HFFc6 (cell line): Measurements from ENCODE around the gene SPEG. TPM values are rescaled to one million over a fixed set of nuclear protein-coding genes. Genes with fewer than 3 reads are reported as not detected.

Source experiments
- DNase-seq: peaks from one replicate; pipeline ENCODE4 v3.0.0-alpha.2; 2018
- H3K27ac Mint-ChIP-seq: 2 replicates; pipeline ENCODE4 v1.8.0; 2020; ENCODE audit warnings: mild to moderate bottlenecking, mixed read lengths
- H3K27me3 Mint-ChIP-seq: 2 replicates; pipeline ENCODE4 v1.8.0; 2021; ENCODE audit warnings: mild to moderate bottlenecking, moderate library complexity, mixed read lengths; ENCODE audit not compliant: insufficient read depth
- H3K36me3 Mint-ChIP-seq: 2 replicates; pipeline ENCODE4 v1.8.0; 2021; ENCODE audit warnings: low read depth, mixed read lengths
- H3K4me1 Mint-ChIP-seq: 2 replicates; pipeline ENCODE4 v1.8.0; 2020; ENCODE audit warnings: low read depth, mixed read lengths
- H3K4me3 Mint-ChIP-seq: 2 replicates; pipeline ENCODE4 v1.8.0; 2020; ENCODE audit warnings: mild to moderate bottlenecking, moderate library complexity, mixed read lengths
- H3K9me3 Mint-ChIP-seq: 2 replicates; pipeline ENCODE4 v1.8.0; 2020; ENCODE audit warnings: mild to moderate bottlenecking, mixed read lengths
- CTCF ChIP-seq: fragments of 200-600 bp; sonication (generic); IDR thresholded peaks from 2 replicates; pipeline ENCODE4 v1.5.0; 2021; ENCODE audit warnings: antibody characterized with exemption, mild to moderate bottlenecking
- total RNA-seq, 6 experiments: library from RNA; stranded (reverse); fragmentation: NEBNext Ultra II Directional; extraction: Animal tissue kit (Norgen Biotek cat#: 25700); gene quantifications; 2 replicates in 1 of 6; 3 replicates in 5 of 6; pipeline ENCODE4 v1.2.3, GENCODE V29; 2021

Gene SPEG
- total RNA-seq, 6 experiments from 2014 or later: 80.9 to 89.5 (median 84.7) TPM

GRCh38 chr2:219466816-219467735 lies 32.4 kb downstream of the SPEG start:
- TF ChIP-seq CTCF: no peak
- H3K36me3 Mint-ChIP-seq: peaks cover 24% of the 10 kb centered on the region

GRCh38 chr2:219467736-219468075 lies 33.1 kb downstream of the SPEG start:
- Mint-ChIP-seq H3K27ac (peak overlapping the region; percentile 17; the same call in 1 of the 2 replicates), H3K4me1 (peaks cover 15% of the 10 kb centered on the region), H3K4me3 (no peak overlapping the region), H3K9me3 (no peaks in the 10 kb centered on the region), H3K27me3 (peaks cover 2% of the 10 kb centered on the region), H3K36me3 (peaks cover 20% of the 10 kb centered on the region)
- no peak for DNase-seq
- no peak for TF ChIP-seq CTCF

More at GRCh38 chr2:219466816-219467735, 32.4 kb downstream of the SPEG start:
- H3K4me1 Mint-ChIP-seq: peaks cover 15% of the 10 kb centered on the region
- H3K27ac Mint-ChIP-seq: peak overlapping the region; percentile 58
- H3K27me3 Mint-ChIP-seq: peaks cover 2% of the 10 kb centered on the region
- no peaks in the 10 kb centered on the region for H3K9me3 Mint-ChIP-seq
- H3K4me3 Mint-ChIP-seq: no peak overlapping the region
- DNase-seq: no peak

GRCh38 chr2:219468410-219469185 lies 34.0 kb downstream of the SPEG start:
- Mint-ChIP-seq H3K27me3 (peaks cover 2% of the 10 kb centered on the region), H3K9me3 (no peaks in the 10 kb centered on the region), H3K4me1 (peaks cover 15% of the 10 kb centered on the region), H3K27ac (no peak overlapping the region), H3K4me3 (no peak overlapping the region), H3K36me3 (peaks cover 16% of the 10 kb centered on the region; the same call in 1 of the 2 replicates)
- no peak for TF ChIP-seq CTCF
- DNase-seq: no peak

- Mint-ChIP-seq H3K9me3 (no peaks in the 10 kb centered on the region), H3K27ac (peak overlapping the region; percentile 57), H3K27me3 (no peaks in the 10 kb centered on the region; the same call in none of the 2 replicates), H3K4me1 (peaks cover 15% of the 10 kb centered on the region), H3K36me3 (peaks cover 16% of the 10 kb centered on the region; the same call in 1 of the 2 replicates), H3K4me3 (no peak overlapping the region)
- TF ChIP-seq CTCF: no peak
- peak; percentile 74 for DNase-seq
Observed at GRCh38 chr2:219469186-219469724, 34.6 kb downstream of the SPEG start.

GRCh38 chr2:219470429-219470828 lies 35.8 kb downstream of the SPEG start:
- Mint-ChIP-seq H3K4me1 (peaks cover 19% of the 10 kb centered on the region), H3K27me3 (no peaks in the 10 kb centered on the region; the same call in none of the 2 replicates), H3K36me3 (peaks cover 16% of the 10 kb centered on the region; the same call in 1 of the 2 replicates), H3K4me3 (no peak overlapping the region), H3K27ac (peak overlapping the region; percentile 51), H3K9me3 (no peaks in the 10 kb centered on the region)
- TF ChIP-seq CTCF: no peak
- no peak for DNase-seq
